Mesenteric fat pad (tissue), 1 donor: ENCODE results near the gene MAST1. TPM values are rescaled to one million over a fixed set of nuclear protein-coding genes. Genes with fewer than 3 reads are reported as not detected.

ENCODE experiments used
- DNase-seq: peaks from one replicate; pipeline ENCODE4 v3.0.0-alpha.2; 2020; ENCODE audit warnings: low spot score
- total RNA-seq: library from RNA; stranded (reverse); fragmentation: NEBNext Ultra II Directional; extraction: Animal tissue kit (Norgen Biotek cat#: 25700); gene quantifications from one replicate; pipeline ENCODE4 v1.2.1, GENCODE V29; 2021
- donor health status: DM: yes; HTN: yes; CAD: no.

MAST1 gene
- total RNA-seq, 1 donor from 2014 or later, result 0.90 TPM

- DNase-seq, result no peak
Measured at GRCh38 chr19:12867120-12868099, 29.1 kb downstream of the MAST1 start.

- no peak for DNase-seq
Measured at GRCh38 chr19:12868540-12869112, 30.3 kb downstream of the MAST1 start.

DNA sequence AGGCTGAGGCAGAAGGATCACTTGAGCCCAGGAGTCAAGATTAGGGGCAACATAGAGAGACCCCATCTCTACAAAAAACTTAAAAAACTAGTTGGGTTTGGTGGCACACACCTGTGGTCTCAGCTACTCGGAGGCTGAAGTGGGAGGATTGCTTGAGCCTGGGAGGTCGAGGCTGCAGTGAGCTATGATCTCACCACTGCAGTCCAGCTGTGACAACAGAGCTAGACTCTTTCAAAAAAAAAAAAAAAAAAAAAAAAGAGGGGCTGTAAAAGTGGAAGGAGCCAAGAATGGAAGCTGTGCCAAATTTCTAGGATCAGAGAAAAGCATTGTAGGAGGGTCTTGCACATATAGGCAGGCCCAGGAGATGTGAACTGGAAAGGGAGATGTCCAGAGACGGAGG is 33.4 kb downstream of the MAST1 start:
- DNase-seq, result no peak

GRCh38 chr19:12872255-12872654 is 33.9 kb downstream of the MAST1 start:
- no peak for DNase-seq

DNA sequence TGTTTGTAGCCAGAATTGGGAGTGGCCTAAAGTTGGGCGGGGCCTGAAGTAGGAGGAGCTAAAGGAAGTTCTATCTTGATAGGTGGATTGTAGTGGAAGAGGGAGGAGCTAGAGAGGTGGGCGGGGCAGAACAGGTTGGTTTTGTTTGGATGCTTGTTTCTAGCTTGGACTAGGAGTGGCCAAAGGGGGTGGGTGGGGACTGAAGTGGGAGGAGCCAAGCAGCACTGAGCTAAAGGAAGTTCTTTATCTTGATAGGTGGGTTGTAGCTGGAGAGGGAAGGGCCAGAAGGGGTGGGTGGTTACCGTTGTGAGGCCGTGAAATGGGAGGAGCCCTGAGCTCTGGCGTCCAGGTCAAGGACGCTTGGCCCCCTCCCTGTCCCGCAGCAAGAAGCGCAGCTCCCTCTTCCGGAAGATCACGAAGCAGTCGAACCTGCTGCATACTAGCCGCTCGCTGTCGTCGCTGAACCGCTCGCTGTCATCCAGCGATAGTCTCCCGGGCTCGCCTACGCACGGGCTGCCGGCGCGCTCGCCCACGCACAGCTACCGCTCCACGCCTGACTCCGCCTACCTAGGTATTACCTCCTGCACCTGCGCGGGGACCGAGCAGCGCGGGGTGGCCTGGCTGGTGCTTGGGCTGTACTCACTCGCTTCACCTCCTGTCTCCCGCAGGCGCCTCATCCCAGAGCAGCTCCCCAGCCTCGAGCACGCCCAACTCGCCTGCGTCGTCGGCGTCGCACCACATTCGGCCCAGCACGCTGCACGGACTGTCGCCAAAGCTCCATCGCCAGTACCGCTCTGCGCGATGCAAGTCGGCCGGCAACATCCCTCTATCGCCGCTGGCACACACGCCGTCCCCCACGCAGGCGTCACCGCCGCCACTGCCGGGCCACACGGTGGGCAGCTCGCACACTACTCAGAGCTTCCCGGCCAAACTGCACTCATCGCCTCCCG is 34.9 kb downstream of the MAST1 start:
- DNase-seq, result no peak

GRCh38 chr19:12873891-12874745 is 35.8 kb downstream of the MAST1 start:
- DNase-seq, result no peak

GRCh38 chr19:12875086-12875485 is 36.8 kb downstream of the MAST1 start:
- no peak for DNase-seq

GRCh38 chr19:12880551-12881171 is 42.3 kb downstream of the MAST1 start:
- DNase-seq, result no peak

DNA sequence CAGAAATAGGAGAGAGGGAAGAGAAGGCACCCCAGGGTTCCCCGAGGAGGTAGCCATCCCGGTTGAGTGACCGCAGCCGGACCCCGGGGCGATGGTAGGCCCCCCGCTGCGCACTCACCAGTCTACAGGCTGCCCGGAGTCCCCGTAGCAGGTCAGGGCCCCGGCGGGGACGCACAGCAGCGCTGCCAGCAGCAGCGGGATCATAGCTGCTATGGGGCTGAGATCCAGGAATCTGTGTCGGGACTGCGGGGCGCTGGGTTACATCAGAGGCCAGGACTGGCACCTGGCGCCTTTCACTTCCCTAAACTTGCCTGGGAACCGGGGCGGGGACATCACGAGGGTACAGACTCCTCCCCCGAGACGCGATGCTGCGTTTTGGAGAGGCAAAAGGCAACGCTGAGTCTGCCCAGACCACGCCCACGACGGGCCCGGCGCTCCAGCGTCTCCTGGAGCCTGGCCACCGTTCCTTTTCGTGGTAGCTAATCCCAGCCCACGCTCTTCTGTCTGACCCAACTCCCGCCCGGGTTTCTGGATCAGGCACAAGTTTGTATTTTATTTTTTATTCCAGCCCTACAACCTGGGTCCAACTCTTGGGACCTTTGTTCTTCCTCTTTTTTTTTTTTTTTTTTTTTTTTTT is 43.0 kb downstream of the MAST1 start, which contains the start of gene DNASE2:
Gene DNASE2 (minus strand): TSS at position 278 of the 637 bp plus-strand sequence. CDS start 74 bp downstream, at position 204.
- DNase-seq, result peak; percentile 95

GRCh38 chr19:12882589-12882988 is 44.3 kb downstream of the MAST1 start:
- DNase-seq, result no peak

- no peak for DNase-seq
Measured at GRCh38 chr19:12884202-12884601, 45.9 kb downstream of the MAST1 start.

DNA sequence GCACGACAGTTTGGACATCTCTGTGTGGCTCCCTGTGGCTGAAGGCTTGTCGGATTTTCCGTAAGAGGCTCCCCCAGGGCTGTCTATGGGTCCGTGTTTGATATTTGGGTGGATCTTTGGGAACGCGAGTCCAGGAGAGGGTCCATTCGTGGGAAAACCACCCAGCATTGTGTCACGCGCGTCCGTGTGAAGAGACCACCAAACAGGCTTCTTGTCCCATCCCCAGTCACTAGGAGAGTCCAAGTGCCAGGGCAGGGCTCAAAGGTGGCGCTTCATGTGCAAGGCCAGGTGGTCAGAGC is 46.3 kb downstream of the MAST1 start:
- DNase-seq, result no peak

GRCh38 chr19:12884926-12885748 is 46.8 kb downstream of the MAST1 start:
- DNase-seq, result no peak

GRCh38 chr19:12885749-12886650 is 47.7 kb downstream of the MAST1 start:
- no peak for DNase-seq

DNA sequence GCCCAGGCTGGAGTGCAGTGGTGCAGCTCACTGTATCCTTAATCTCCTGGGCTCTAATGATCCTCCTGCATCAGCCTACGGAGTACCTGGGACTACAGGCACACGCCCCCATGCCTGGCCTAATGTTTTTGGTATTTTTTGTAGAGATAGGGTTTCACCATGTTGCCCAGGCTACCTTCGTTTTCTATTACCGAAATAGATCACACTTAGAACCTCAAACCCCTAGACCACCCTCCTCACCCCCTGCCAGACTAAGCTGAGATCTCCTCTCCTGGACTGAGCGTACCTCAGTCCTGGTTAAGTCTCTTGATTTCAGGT is 48.3 kb downstream of the MAST1 start:
- no peak for DNase-seq

DNA sequence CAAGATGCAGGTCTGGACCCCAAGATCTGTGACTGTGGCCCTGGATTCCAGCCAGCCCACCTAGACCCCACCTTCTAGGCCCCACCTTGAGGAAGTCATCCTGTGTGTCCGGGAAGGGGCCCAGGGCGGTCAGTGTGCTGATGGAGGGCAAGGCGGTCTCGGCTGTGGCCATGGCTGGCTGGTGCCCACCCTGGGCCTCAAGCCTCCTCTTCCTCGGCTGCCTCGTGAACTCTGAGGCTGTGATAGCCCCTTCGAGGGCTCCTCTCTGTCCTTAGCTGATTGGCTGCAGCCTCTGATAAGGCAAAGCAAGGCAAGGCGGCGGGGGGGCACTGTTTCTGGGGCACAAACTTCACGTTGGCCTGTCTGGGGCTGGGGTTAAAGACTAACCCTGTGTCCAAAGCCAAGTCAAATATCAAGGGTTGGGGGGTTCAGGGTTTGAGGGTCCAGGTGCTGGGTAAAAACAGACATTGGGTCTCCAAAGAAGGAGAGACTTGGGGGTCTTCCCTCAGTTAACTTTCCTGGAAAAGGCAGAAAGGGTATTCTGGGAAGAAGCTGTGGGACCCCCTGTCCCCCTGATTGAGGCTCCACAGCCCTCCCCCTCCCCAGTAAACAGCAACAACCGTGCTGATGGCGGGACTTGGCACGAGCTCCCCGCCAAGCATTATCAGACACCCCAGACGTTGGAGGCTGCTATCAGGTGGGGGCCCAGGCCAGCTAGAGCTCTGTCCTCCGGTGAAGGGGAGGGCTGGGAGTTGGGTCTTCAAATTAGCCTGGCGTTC is 48.8 kb downstream of the MAST1 start, which contains the start of gene KLF1:
Gene KLF1 (minus strand): TSS at position 233 of the 779 bp plus-strand sequence. CDS start 61 bp downstream, at position 172.
- no peak for DNase-seq
